Hepatocyte (in vitro differentiated cells): ENCODE measurements around the gene RASA3. TPM values are rescaled to one million over a fixed set of nuclear protein-coding genes. Genes with fewer than 3 reads are reported as not detected.

Source experiments
- DNase-seq: peaks from one replicate; pipeline ENCODE4 v3.0.0-alpha.2; 2016; ENCODE audit warnings: low spot score
- H2AFZ ChIP-seq: fragments of 200-600 bp; sonication (generic); 2 replicates; pipeline ENCODE4 v1.6.0; 2016; ENCODE audit warnings: antibody characterized with exemption, mild to moderate bottlenecking
- H3K27ac ChIP-seq: fragments of 200-600 bp; sonication (generic); 2 replicates; pipeline ENCODE4 v1.5.1; 2016; ENCODE audit warnings: mild to moderate bottlenecking
- H3K27me3 ChIP-seq: fragments of 200-600 bp; sonication (generic); 2 replicates; pipeline ENCODE4 v1.6.1; 2016
- H3K36me3 ChIP-seq: fragments of 200-600 bp; sonication (generic); replicated peaks from 2 replicates; pipeline ENCODE4 v1.5.1; 2016; ENCODE audit warnings: low read depth; ENCODE audit not compliant: insufficient read depth
- H3K4me1 ChIP-seq: fragments of 200-600 bp; sonication (generic); 2 replicates; pipeline ENCODE4 v1.5.1; 2016; ENCODE audit warnings: mild to moderate bottlenecking, moderate library complexity; ENCODE audit not compliant: insufficient read depth
- H3K4me2 ChIP-seq: fragments of 200-600 bp; sonication (generic); 2 replicates; pipeline ENCODE4 v1.6.0; 2016
- H3K4me3 ChIP-seq: fragments of 200-600 bp; sonication (generic); 2 replicates; pipeline ENCODE4 v1.5.1; 2016; ENCODE audit warnings: mild to moderate bottlenecking
- H3K79me2 ChIP-seq: fragments of 200-600 bp; sonication (generic); 2 replicates; pipeline ENCODE4 v1.6.0; 2017; ENCODE audit warnings: mild to moderate bottlenecking
- H3K9me2 ChIP-seq: fragments of 200-600 bp; sonication (generic); replicated peaks from 2 replicates; pipeline ENCODE4 v1.6.0; 2017; ENCODE audit warnings: mild to moderate bottlenecking; ENCODE audit not compliant: insufficient read depth
- H3K9me3 ChIP-seq: fragments of 200-600 bp; sonication (generic); 2 replicates; pipeline ENCODE4 v1.5.1; 2016; ENCODE audit warnings: low read depth, mild to moderate bottlenecking
- H4K20me1 ChIP-seq: fragments of 200-600 bp; sonication (generic); 2 replicates; pipeline ENCODE4 v1.6.0; 2016; ENCODE audit warnings: mild to moderate bottlenecking; ENCODE audit not compliant: insufficient read depth, poor library complexity, severe bottlenecking
- EZH2 ChIP-seq: fragments of 200-600 bp; sonication (generic); IDR thresholded peaks from 2 replicates; pipeline ENCODE4 v1.6.1; 2016; ENCODE audit warnings: antibody characterized with exemption, mild to moderate bottlenecking, borderline replicate concordance
- EZH2phosphoT487 ChIP-seq: fragments of 200-600 bp; sonication (generic); IDR thresholded peaks from one replicate; pipeline ENCODE4 v1.6.1; 2018; ENCODE audit warnings: antibody characterized with exemption, mild to moderate bottlenecking, low read depth, moderate library complexity; ENCODE audit not compliant: unreplicated experiment, severe bottlenecking
- WGBS: methylation state at CpG from one replicate; pipeline ENCODE4 v1.1.6; 2016; ENCODE audit warnings: low lambda C conversion rate; ENCODE audit errors: missing lambda C conversion rate; 5-methylcytosine and 5-hydroxymethylcytosine counted together
- polyA plus RNA-seq: library from polyadenylated mRNA; unstranded; fragments of >200 nt; fragmentation: Nextera tagmentation; extraction: Ambion mirVana; gene quantifications from 2 replicates; pipeline ENCODE4 v1.2.1, GENCODE V29; 2016
- total RNA-seq: library from RNA; depleted of rRNA; stranded (reverse); fragments of >200 nt; gene quantifications from 2 replicates; pipeline ENCODE4 v1.2.3, GENCODE V29; 2014
- TF ChIP-seq, protein P1 (sequence below): fragments of 200-600 bp; sonication (generic); IDR thresholded peaks from 2 replicates; pipeline ENCODE4 v1.5.1; 2016; ENCODE audit warnings: antibody characterized with exemption, mild to moderate bottlenecking; ENCODE audit not compliant: poor library complexity

RASA3 gene
- total and polyA plus RNA-seq, 2 experiments from 2014 or later = 5.6 to 6.1 TPM

DNA sequence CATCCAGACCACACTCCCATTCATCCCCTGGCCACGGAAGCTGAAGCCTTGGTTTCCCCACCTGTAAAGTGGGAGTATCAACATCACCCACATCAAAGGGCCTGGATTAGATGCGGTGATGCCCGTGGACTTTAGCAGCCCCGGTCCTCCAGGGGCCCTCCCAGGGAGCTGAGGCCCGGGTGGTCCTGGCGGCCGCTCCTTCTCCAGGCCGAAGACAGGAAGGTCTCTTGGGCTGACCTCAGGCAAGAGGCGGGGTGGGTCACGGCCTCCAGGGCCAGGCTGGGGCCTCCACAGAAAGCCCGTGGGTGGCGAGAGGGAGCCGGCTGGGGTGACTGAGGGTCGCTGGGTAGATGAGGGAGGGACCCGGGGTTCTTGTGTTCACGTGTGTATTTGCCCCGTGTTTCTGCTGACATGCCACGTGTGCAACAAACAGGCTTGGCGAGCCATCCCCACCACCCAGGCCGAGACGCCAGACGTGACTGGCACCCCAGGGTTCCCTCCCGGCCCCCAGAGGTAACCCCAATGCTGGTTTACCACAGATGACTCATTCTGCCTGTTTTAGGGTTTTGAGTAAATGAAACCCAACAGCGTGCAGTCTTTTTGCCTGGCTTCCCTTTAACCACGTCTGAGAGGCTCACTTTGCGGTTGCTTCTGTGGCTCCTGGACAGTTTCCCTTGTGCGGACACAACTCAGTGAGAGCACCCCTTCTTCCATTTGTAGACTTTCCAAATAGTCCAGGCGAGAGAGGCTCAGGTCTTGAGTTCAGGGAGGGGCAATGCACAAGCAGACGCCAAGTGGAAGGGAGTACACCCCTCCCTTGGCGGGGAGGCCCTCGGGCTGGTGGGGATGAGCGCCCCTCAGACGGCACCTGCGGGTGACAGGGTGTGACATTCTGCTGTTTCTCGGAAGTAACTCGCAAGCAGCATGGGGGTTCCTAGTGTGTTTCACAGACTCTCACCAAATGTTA, 201.5 kb downstream of the RASA3 start:
- Histone ChIP-seq H3K4me2 (no peak overlapping the region), H3K9me2 (no peaks in the 10 kb centered on the region), H3K36me3 (no peaks in the 10 kb centered on the region), H2AFZ (no peak overlapping the region), H3K79me2 (no peaks in the 10 kb centered on the region), H3K27ac (no peak overlapping the region), H3K4me1 (peaks cover 33% of the 10 kb centered on the region), H3K27me3 (no peaks in the 10 kb centered on the region), H3K9me3 (no peaks in the 10 kb centered on the region), H4K20me1 (no peaks in the 10 kb centered on the region), H3K4me3 (no peak overlapping the region)
- no peak for TF ChIP-seq EZH2phosphoT487
- TF ChIP-seq EZH2 = no peak
- TF ChIP-seq, protein P1, sequence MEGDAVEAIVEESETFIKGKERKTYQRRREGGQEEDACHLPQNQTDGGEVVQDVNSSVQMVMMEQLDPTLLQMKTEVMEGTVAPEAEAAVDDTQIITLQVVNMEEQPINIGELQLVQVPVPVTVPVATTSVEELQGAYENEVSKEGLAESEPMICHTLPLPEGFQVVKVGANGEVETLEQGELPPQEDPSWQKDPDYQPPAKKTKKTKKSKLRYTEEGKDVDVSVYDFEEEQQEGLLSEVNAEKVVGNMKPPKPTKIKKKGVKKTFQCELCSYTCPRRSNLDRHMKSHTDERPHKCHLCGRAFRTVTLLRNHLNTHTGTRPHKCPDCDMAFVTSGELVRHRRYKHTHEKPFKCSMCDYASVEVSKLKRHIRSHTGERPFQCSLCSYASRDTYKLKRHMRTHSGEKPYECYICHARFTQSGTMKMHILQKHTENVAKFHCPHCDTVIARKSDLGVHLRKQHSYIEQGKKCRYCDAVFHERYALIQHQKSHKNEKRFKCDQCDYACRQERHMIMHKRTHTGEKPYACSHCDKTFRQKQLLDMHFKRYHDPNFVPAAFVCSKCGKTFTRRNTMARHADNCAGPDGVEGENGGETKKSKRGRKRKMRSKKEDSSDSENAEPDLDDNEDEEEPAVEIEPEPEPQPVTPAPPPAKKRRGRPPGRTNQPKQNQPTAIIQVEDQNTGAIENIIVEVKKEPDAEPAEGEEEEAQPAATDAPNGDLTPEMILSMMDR = no peak
- 92% methylated on average over 36 of the region's 36 CpGs for WGBS
- DNase-seq = no peak

DNA sequence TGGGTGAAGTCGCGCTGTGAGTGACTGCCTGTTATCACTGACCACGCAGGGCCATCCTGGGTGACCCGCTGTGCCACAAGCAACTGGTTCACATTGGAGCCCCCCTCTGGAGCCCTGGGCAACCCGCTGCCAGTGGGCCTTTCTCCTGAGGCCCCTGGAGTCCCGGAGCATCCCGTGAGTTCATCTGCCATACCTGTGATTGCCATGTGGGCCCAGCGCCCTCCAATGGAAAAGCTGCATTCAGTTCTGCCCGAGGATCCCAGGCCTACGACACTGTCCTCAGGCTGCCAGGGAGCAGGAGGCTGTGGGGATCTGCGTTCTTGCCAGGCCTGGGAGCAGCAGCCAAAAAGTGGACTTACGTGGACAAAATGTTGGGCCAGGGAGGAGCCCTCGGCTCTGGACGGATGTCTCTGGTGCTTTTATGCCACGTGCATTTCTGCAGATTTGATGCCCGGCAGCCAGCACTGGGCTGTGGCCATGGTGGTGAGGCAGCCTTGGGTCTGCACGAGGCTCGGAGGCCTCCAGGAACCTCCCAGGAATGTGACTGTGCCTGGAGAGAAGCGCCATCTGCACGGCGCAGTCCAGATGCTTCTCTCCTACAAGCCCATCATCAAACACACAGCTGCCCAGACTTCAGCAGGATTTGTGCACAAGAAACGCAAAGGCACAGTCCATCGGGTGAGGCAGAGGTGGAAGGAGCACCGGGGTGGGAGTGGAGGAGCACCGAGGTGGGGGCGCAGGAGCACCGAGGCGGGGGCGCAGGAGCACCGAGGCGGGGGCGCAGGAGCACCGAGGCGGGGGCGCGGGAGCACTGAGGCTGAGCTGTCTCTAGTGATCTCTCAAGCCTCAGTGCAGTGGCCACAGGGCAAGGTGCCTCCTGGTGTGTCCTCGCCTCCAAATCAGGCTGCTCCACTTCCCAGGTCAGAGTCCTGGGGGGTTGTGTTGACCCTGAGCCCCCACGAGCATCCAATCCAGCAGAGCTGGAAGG, 202.5 kb downstream of the RASA3 start:
- H3K79me2 ChIP-seq = no peaks in the 10 kb centered on the region
- H3K27ac ChIP-seq = no peak overlapping the region
- no peak for TF ChIP-seq EZH2
- TF ChIP-seq EZH2phosphoT487 = no peak
- TF ChIP-seq, protein P1 = no peak
- no peaks in the 10 kb centered on the region for H3K36me3 ChIP-seq
- DNase-seq = no peak
- H4K20me1 ChIP-seq = no peaks in the 10 kb centered on the region
- H3K4me2 ChIP-seq = no peak overlapping the region
- H3K4me1 ChIP-seq = peaks cover 22% of the 10 kb centered on the region
- no peak overlapping the region for H2AFZ ChIP-seq
- WGBS = 91% methylated on average over 38 of the region's 38 CpGs
- no peaks in the 10 kb centered on the region for H3K27me3 ChIP-seq
- no peaks in the 10 kb centered on the region for H3K9me3 ChIP-seq
- H3K9me2 ChIP-seq = no peaks in the 10 kb centered on the region
- H3K4me3 ChIP-seq = no peak overlapping the region

DNA sequence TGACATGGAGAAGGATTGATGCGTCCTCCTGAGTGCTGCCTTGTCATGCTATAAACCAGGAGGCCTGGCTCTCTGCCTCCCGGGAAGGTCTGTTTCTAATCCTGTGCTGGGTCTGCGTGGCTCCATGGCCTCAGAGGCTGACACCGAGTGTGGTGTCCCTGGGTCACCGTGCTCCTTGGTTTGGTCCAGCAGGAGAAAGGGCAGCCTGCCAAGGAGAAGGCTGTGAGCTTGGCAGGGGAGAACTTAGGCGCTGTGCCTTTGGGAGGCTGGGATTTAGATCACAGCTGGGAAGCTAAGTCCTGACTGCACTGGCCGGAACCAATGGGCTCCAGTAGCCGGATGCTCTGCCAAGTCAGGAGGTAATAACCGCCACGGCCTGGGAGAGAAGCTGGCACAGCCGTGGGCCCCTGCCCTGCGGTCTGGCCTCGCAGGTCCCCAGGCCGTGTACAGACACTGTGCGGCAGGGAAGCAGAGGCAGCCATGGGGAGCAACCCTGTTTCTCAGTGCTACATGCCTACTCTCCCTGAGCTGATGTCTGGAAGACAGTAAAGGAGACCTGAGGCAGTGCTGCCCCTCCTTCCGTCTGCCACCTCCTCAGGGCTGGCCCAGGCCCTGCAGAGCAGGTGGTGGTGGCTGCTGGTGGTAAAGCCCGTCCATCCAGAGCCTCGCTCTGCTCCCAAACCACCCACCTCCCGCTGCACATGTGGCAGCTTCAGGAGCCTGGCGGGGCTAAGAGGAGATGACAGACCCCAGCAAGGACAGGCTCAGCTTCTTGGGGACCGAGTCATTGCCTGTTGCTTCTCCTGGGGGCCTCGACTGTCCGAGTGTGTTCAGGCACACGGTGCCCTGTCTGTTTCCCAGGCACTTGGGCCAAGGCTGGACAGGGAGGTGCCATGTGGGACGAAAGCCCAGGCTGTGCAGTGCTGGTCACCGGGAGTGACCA, 203.5 kb downstream of the RASA3 start:
- Histone ChIP-seq H2AFZ (no peak overlapping the region), H3K4me1 (peaks cover 21% of the 10 kb centered on the region), H3K9me2 (no peaks in the 10 kb centered on the region), H4K20me1 (no peaks in the 10 kb centered on the region), H3K4me3 (no peak overlapping the region), H3K79me2 (no peaks in the 10 kb centered on the region), H3K4me2 (no peak overlapping the region), H3K27ac (peak overlapping the region; percentile 57), H3K36me3 (no peaks in the 10 kb centered on the region), H3K9me3 (no peaks in the 10 kb centered on the region), H3K27me3 (no peaks in the 10 kb centered on the region)
- peak; percentile 50 for DNase-seq
- TF ChIP-seq EZH2 = no peak
- TF ChIP-seq, protein P1 = no peak
- no peak for TF ChIP-seq EZH2phosphoT487
- 79% methylated on average over 26 of the region's 26 CpGs for WGBS
